AML-193 (cell line): ENCODE data around the gene CPXM1.
"Not testable (repeated sequence)": the region's sequence is repeated elsewhere in the genome, so short reads cannot be mapped to it uniquely, and the experiment has no call there.

Source experiments
- DNase-seq, 2 experiments: peaks; one replicate each; lab custom pipeline; 2025; lab: John Stamatoyannopoulos, UW

CPXM1 gene

GRCh38 chr20:2800521-2801285 lies at the start of gene CPXM1:
TSS of gene CPXM1 (minus strand) at chr20:2800627. CDS start at chr20:2800572, 55 bp downstream.
- DNase-seq = peak; percentile 75

GRCh38 chr20:2849529-2849928 lies 49.1 kb upstream of the CPXM1 start:
- no peak for DNase-seq

GRCh38 chr20:2847802-2848201 lies 47.4 kb upstream of the CPXM1 start:
- DNase-seq = no peak

GRCh38 chr20:2846698-2847097 lies 46.3 kb upstream of the CPXM1 start:
- DNase-seq = no peak

GRCh38 chr20:2845607-2846006 lies 45.2 kb upstream of the CPXM1 start:
- peak; percentile 48 to 50 for DNase-seq

- DNase-seq = no peak
These were observed 40.6 kb upstream of the CPXM1 start for GRCh38 chr20:2840967-2841531.

GRCh38 chr20:2840138-2840966 lies 39.9 kb upstream of the CPXM1 start, which contains the start of the genes PCED1A and VPS16:
TSS of gene PCED1A (minus strand) at chr20:2840655. CDS start at chr20:2839912, 743 bp downstream.
TSS of gene VPS16 (plus strand) at chr20:2840745. CDS start at chr20:2840775, 30 bp downstream.
- DNase-seq = peak; percentile 75 to 77

GRCh38 chr20:2839732-2840137 lies 39.3 kb upstream of the CPXM1 start:
- DNase-seq = no peak

GRCh38 chr20:2838847-2839671 lies 38.6 kb upstream of the CPXM1 start:
- DNase-seq = no peak

GRCh38 chr20:2838170-2838797 lies 37.9 kb upstream of the CPXM1 start:
- DNase-seq = no peak

- no peak for DNase-seq
These were observed 37.0 kb upstream of the CPXM1 start for GRCh38 chr20:2837221-2837960.

GRCh38 chr20:2836035-2836434 lies 35.6 kb upstream of the CPXM1 start:
- DNase-seq = no peak

- no peak for DNase-seq
These were observed 34.9 kb upstream of the CPXM1 start for GRCh38 chr20:2835331-2835796.

- DNase-seq = no peak
These were observed 34.1 kb upstream of the CPXM1 start for GRCh38 chr20:2834401-2835110.

GRCh38 chr20:2833761-2834160 lies 33.3 kb upstream of the CPXM1 start:
- DNase-seq = no peak

GRCh38 chr20:2831206-2831605 lies 30.8 kb upstream of the CPXM1 start:
- not testable (repeated sequence) for DNase-seq

- DNase-seq = no peak
These were observed 28.9 kb upstream of the CPXM1 start for GRCh38 chr20:2829376-2829775.

- no peak for DNase-seq
These were observed 26.2 kb upstream of the CPXM1 start for GRCh38 chr20:2826655-2827054.

GRCh38 chr20:2825761-2826160 lies 25.3 kb upstream of the CPXM1 start:
- no peak for DNase-seq

GRCh38 chr20:2822073-2822472 lies 21.6 kb upstream of the CPXM1 start:
- DNase-seq = no peak
